HG03196 (cell line): Measurements from ENCODE around the gene PEDS1.
"Not testable (repeated sequence)": the region's sequence is repeated elsewhere in the genome, so short reads cannot be mapped to it uniquely, and the experiment has no call there.

Source experiments
- ATAC-seq: cut with Tn5 transposase; IDR thresholded peaks from one replicate; pipeline ENCODE4 v1.9.1; 2021; ENCODE audit not compliant: unreplicated experiment

PEDS1 gene

DNA sequence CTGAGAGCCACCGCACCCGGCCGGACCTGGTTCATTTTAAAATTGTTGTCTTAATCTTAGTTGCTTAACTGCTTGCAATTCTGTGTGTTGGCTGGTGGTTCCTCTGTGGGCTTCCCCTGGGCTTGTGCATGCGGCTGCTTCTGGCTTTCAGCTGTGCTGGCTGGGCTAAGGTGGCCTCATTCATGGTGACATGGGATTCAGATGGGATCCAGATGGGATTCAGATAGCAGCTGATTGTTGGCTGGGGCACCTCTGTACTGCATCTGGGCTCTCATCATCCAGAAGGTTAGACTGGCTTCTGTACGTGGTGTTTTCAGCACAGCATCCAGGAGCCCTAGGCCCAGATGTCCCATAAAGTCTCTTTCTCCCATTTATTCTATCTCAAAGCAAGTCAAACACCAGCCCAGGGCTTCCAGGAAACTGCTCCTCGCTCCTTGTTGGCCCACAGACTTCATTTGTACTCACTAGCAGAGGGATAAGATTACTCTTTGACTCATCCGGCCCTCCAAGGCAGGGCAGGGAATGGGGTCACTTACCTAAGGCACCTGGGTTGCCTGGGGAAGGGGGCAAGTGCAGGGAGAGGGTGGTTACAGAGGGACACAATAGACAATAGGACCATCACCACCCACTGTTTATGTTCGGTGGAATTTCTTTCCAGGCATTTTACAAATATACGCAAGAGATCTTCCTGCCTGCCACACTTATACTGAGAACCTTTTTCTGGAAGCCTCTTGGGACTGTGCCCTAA is 10.2 kb upstream of the PEDS1 start:
- ATAC-seq: no peak

DNA sequence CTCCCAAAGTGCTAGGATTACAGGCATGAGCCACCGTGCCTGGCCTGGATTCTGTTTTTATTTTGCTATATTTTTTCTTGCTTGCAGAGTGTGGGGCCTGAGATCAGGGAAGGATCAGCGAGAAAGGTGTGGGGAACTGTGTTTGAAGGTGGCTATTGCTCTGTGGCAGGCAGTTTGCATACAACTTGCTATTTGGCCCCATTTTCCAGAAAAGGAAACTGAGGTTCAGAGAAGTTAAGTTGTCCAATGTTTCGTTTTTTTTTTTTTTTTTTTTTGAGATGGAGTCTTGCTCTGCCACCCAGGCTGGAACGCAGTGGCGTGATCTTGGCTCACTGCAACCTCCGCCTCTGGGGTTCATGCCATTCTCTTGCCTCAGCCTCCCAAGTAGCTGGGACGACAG is 8.0 kb upstream of the PEDS1 start:
- ATAC-seq: not testable (repeated sequence)

DNA sequence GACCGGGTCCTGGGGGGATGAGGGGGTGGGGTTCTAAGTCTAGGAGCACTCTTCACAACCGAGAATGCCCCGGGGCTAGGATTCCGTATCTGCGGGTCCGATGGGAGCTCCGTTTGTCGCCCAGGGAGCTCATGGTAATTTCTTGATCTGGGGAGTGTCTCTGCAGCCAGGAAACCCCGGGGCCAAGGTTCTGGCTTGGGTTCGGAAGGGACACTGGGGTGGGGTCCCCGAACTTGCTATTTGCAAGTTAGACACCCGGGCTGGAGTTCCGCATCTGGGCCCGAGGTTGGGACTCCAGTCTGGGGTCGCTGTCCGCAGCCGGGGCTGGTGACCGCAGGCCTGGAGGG is 397 bp downstream of the PEDS1 start:
- ATAC-seq: peak; percentile 5

GRCh38 chr20:50152394-50153152 is 950 bp downstream of the PEDS1 start:
- no peak for ATAC-seq

GRCh38 chr20:50151034-50151743 is 2.3 kb downstream of the PEDS1 start:
- no peak for ATAC-seq

DNA sequence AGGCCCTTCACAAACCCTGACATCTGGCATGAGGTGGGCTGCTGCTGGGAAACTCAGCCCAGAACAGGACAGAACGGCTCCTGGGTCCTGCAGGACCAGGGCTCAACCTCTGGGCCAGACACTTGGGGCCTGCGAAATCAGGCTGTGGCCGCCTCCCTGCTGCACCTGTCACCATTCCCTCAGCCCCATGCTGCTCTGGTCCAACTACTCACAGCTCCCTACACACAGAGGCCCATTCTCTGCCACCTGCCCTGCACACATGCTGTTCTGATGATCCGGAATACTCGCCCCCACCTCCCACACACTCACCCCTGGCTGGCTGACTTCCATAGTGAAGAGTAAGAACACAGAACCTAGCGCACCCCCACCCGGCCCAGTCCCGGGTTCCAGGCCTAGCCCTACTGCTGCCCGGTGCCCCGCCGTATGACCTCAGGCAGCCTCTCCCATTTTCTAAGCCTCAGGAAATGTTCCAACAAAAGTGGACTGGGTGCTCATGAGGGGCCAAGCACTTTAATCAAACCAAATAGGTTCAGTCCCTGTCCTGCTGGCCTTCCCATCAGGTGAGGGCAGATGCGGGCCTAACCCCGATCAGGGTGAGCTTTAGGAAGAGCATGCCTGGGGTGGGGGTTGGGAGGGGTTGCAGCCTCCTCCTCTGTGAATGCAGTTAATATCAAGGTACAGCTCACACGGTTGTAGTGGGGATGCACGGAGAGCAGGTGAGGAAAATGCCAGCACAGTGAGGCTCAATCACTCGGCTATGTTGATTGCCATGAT is 3.9 kb downstream of the PEDS1 start:
- ATAC-seq: no peak

- ATAC-seq: peak; percentile 58
Observed at GRCh38 chr20:50146732-50147662, 6.5 kb downstream of the PEDS1 start.

- ATAC-seq: no peak
Observed at GRCh38 chr20:50146214-50146613, 7.3 kb downstream of the PEDS1 start.

GRCh38 chr20:50145566-50145965 is 8.0 kb downstream of the PEDS1 start:
- no peak for ATAC-seq

GRCh38 chr20:50144362-50144761 is 9.2 kb downstream of the PEDS1 start:
- no peak for ATAC-seq

GRCh38 chr20:50142812-50143211 is 10.7 kb downstream of the PEDS1 start:
- ATAC-seq: no peak

DNA sequence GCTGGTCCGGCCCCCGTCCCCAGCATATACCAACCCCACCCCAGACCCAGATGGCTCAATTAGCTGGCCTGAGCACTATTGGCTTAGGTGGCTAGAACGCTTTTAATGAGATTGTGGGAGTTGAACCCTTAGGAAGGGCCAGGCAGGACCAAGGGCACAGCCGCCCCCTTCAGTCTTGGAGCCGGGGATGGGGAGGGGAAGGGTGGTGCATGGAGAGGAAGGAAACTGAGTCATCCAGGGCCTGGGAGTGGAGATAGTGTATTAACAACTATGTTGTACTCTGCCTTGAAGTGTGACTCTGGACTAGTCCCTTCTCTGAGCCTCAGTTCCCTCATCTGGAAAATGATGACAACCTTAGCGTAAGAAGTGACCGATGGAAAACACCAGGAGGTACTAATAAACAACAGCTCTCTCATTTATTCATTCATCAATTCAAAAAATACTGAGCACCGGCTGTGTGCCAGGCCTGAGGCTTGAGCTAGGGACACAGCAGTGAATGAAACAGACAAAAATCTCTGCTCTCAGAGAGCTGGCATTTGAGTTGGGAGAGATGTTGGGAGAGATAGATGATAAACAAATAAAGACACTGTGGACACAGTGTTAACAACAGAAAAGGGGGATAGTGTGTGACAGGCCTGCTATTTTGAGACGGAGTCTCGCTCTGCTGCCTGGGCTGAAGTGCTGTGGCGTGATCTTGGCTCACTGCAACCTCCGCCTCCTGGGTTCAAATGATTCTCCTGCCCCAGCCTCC is 11.5 kb downstream of the PEDS1 start:
- no peak for ATAC-seq

GRCh38 chr20:50141018-50141675 is 12.4 kb downstream of the PEDS1 start:
- ATAC-seq: no peak

GRCh38 chr20:50140339-50140859 is 13.1 kb downstream of the PEDS1 start:
- no peak for ATAC-seq

DNA sequence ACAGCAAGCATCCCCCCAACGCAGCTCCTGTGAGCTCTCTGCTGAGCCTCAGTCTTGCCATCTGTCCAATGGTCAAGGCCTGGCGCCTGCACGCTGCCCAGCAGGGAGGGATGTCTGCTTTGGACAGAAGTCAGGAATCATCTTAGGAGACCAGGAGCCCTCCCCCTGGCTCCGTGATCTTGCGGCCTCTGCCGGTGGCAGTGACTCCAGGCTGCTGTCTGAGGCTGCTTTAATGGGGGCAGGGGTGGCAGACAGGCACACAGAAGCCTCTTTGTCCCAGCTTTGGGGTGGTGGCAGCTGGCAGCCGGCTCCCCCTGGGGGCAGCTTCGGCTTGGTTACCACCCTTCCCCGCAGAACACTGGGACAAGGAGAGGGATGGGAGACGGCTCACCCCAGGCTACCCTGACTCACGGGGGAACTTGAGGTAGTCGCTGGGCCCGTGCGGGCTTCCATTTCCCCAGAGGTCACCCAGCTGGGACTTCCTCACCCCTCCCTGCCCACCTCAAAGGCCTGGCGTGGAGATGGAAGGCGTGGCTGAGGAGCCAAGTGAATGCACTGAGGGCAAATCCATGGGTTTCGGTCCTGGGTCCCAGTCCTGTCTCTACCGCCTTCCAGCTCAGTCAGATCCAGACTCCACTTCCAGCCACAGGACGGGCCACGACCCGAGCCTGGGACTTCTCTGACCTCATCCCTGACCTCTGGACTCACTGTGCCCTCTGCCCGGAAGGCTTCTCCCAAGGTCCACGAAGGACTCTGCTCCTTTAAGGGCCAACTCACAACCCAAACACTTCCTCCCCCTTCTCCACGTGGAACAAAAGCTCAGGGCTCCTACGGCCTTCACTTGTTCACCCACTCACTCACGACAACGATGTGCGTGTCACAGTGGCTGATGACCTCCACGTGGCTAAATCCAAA is 14.8 kb downstream of the PEDS1 start:
- ATAC-seq: no peak

DNA sequence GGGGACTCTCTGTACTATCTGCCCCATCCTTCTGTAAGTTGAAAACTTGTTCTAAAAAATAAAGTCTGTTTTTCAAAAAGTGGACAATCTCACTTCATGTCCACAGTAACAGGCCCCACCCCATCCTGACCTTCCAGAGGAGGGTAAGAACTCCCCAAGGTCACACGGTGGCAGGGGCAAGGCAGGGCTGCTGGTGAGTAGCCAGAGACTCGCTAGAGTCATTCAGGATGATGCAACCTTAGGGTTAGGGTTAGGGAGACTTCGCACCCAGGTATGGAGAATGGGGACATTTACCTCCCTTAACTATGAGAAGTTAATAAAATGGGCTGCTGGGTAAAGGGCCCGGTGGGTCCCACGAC is 15.4 kb downstream of the PEDS1 start:
- no peak for ATAC-seq

DNA sequence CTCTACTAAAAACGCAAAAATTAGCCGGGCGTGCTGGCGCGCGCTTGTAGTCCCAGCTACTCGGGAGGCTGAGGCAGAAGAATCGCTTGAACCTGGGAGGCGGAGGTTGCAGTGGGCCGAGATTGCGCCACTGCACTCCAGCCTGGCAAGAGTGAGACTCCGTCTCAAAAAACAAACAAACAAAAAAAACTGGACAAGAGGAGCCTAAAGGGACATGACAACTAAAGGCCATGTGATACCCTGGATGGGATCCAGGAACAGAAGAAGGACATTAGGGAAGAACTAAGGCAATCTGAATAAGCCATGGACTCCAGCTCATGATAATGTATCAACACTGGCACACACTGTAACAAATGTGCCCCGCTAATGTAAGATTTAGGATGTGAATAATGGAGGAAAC is 15.8 kb downstream of the PEDS1 start:
- ATAC-seq: not testable (repeated sequence)
